HepG2 (cell line): ENCODE results near the gene NT5C3B. TPM values are rescaled to one million over a fixed set of nuclear protein-coding genes. Genes with fewer than 3 reads are reported as not detected.

Experiments used
- ARNTL ChIP-seq: sonication (generic); formaldehyde crosslinking; IDR thresholded peaks from 2 replicates; pipeline ENCODE4 v1.4.0; 2020; ENCODE audit warnings: mild to moderate bottlenecking, missing genetic modification reagents
- BCLAF1 ChIP-seq: fragments of 450-650 bp; IDR thresholded peaks from 2 replicates; pipeline ENCODE4 v1.6.1; 2017; ENCODE audit warnings: mild to moderate bottlenecking
- CHD4 ChIP-seq: fragments of 200-600 bp; sonication (generic); IDR thresholded peaks from 2 replicates; pipeline ENCODE4 v1.7.0; 2017; ENCODE audit warnings: mild to moderate bottlenecking, low read length, borderline replicate concordance
- HOXA5 ChIP-seq: sonication (generic); formaldehyde crosslinking; IDR thresholded peaks from 2 replicates; pipeline ENCODE4 v1.4.0; 2020; ENCODE audit warnings: missing genetic modification reagents
- NAIF1 ChIP-seq: sonication (generic); formaldehyde crosslinking; IDR thresholded peaks from 2 replicates; pipeline ENCODE4 v1.5.0; 2020; ENCODE audit warnings: mild to moderate bottlenecking, missing genetic modification reagents, borderline replicate concordance
- PPARG ChIP-seq: conservative IDR thresholded peaks from 2 replicates; pipeline ENCODE4 v1.6.1; 2016; ENCODE audit warnings: missing biosample characterization, missing genetic modification reagents
- PTBP1 ChIP-seq: fragments of 200-400 bp; formaldehyde crosslinking; IDR thresholded peaks from 2 replicates; pipeline ENCODE4 v1.6.1; 2018; ENCODE audit warnings: low read length, low read depth; ENCODE audit not compliant: poor library complexity, severe bottlenecking
- SMAD3 ChIP-seq: sonication (generic); formaldehyde crosslinking; IDR thresholded peaks from 2 replicates; pipeline ENCODE4 v1.4.0; 2020; ENCODE audit warnings: missing genetic modification reagents
- SRSF9 ChIP-seq: fragments of 200-400 bp; formaldehyde crosslinking; IDR thresholded peaks from 2 replicates; pipeline ENCODE4 v1.6.1; 2018; ENCODE audit warnings: borderline replicate concordance, mild to moderate bottlenecking, low read depth, low read length; ENCODE audit not compliant: insufficient read depth, poor library complexity, severe bottlenecking
- SUZ12 ChIP-seq: fragments of 150-350 bp; IDR thresholded peaks from 2 replicates; pipeline ENCODE4 v1.6.1; 2014; ENCODE audit warnings: low read depth, low read length
- TCF12 ChIP-seq, 2 experiments: fragments of 450-650 bp in 1 of 2; sonication (generic) in 1 of 2; formaldehyde crosslinking in 1 of 2; IDR thresholded peaks; 2 replicates each; pipeline versions ENCODE4 v1.6.1 to v1.8.0; 2017 to 2022; ENCODE audit warnings: antibody characterized with exemption in 1 of 2, mild to moderate bottlenecking in 1 of 2, missing genetic modification reagents in 1 of 2, moderate library complexity in 1 of 2
- ZBTB42 ChIP-seq: sonication (generic); formaldehyde crosslinking; IDR thresholded peaks from 2 replicates; pipeline ENCODE4 v1.5.0; 2020; ENCODE audit warnings: mild to moderate bottlenecking, missing genetic modification reagents
- ZNF143 ChIP-seq: sonication (generic); formaldehyde crosslinking; IDR thresholded peaks from 2 replicates; pipeline ENCODE4 v1.4.0; 2020; ENCODE audit warnings: missing genetic modification reagents
- ZNF451 ChIP-seq: sonication (generic); formaldehyde crosslinking; IDR thresholded peaks from 2 replicates; pipeline ENCODE4 v1.5.0; 2020; ENCODE audit warnings: mild to moderate bottlenecking, missing genetic modification reagents
- polyA plus RNA-seq, 8 experiments: library from polyadenylated mRNA; depleted of rRNA in 3 of 8; stranded (reverse) in 7 of 8; unstranded in 1 of 8; fragments of >200 nt; fragmentation: Illumina TruSeq in 4 of 8; extraction: Trizol in 4 of 8; gene quantifications; 2 replicates each; pipeline versions ENCODE4 v1.2.1 to v1.2.3, GENCODE V29; 2011 to 2016; ENCODE audit warnings: low read depth in 4 of 8, missing spikeins in 1 of 8, mixed read lengths in 1 of 8; ENCODE audit not compliant: insufficient read depth in 1 of 8
- total RNA-seq, 5 experiments: library from RNA; depleted of rRNA; stranded (reverse); fragments of >200 nt; fragmentation: Illumina TruSeq; extraction: Trizol; gene quantifications; 2 replicates each; pipeline ENCODE4 v1.2.3, GENCODE V29; 2016; ENCODE audit warnings: low read depth in 1 of 5
- TF ChIP-seq, protein P1 (sequence below): sonication (generic); formaldehyde crosslinking; IDR thresholded peaks from 2 replicates; pipeline ENCODE4 v1.4.0; 2020; ENCODE audit warnings: mild to moderate bottlenecking, missing genetic modification reagents
- TF ChIP-seq, protein P2 (sequence below): sonication (generic); formaldehyde crosslinking; IDR thresholded peaks from 2 replicates; pipeline ENCODE4 v1.5.1; 2020; ENCODE audit warnings: mild to moderate bottlenecking, missing genetic modification reagents, borderline replicate concordance

Gene NT5C3B
- total and polyA plus RNA-seq, 2 of the 13 experiments (the other 11 are each of a cell fraction or from before 2014, with no cell fraction given): 104 to 126 TPM

DNA sequence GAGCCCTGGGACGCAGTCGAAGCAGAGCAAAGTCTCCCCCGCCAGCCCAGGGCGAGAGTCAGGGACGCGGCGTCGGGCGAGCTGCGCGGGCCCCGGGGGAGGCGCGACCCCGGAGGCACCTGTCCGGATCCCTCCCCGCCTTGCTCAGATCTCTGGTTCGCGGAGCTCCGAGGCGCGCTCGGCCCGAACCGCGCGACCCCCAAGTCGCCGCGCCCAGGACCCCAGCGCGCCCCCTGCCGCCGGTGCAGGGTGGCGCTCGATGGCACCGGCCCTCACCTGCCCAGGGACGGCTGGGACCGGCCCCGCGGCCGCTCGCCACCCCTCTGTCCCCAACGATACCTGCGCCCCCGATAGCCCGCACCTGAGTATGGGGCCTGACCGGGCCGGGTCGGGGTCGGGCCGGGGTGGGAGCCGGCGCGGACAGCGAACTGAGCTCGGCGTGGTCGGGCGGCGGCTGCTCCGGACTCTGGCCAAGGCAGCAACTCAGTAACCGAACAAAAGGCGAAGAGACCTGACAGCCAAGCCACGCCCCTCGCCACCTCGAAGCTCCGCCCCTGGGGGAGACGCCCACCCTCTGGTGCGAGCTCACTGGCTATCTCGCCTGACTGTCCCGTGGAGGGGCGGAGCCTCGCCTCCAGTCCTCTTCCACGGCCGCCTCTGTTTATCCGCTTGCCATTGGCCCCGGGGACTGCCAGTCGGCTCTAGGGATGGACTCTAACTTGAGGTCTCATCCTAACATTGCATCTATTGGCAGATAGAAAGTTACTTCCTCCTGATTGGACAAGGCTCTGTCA is 49.6 kb downstream of the NT5C3B start, which contains the start of gene JUP (continued):
- TF ChIP-seq ARNTL: no peak
- no peak for TF ChIP-seq NAIF1
- TF ChIP-seq ZNF451 (CRISPR knock-in tag): no peak
- TF ChIP-seq PPARG (CRISPR knock-in tag): no peak
- TF ChIP-seq SMAD3 (CRISPR knock-in tag): peak; percentile 37; the same call in 1 of the 2 replicates
- no peak for TF ChIP-seq ZBTB42 (CRISPR knock-in tag)
- no peak for TF ChIP-seq SRSF9
- peak; percentile 36; the same call in 1 of the 2 replicates for TF ChIP-seq HOXA5 (CRISPR knock-in tag)
- TF ChIP-seq, protein P1, sequence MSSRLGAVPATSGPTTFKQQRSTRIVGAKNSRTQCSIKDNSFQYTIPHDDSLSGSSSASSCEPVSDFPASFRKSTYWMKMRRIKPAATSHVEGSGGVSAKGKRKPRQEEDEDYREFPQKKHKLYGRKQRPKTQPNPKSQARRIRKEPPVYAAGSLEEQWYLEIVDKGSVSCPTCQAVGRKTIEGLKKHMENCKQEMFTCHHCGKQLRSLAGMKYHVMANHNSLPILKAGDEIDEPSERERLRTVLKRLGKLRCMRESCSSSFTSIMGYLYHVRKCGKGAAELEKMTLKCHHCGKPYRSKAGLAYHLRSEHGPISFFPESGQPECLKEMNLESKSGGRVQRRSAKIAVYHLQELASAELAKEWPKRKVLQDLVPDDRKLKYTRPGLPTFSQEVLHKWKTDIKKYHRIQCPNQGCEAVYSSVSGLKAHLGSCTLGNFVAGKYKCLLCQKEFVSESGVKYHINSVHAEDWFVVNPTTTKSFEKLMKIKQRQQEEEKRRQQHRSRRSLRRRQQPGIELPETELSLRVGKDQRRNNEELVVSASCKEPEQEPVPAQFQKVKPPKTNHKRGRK (CRISPR knock-in tag): no peak
- TF ChIP-seq, protein P2, sequence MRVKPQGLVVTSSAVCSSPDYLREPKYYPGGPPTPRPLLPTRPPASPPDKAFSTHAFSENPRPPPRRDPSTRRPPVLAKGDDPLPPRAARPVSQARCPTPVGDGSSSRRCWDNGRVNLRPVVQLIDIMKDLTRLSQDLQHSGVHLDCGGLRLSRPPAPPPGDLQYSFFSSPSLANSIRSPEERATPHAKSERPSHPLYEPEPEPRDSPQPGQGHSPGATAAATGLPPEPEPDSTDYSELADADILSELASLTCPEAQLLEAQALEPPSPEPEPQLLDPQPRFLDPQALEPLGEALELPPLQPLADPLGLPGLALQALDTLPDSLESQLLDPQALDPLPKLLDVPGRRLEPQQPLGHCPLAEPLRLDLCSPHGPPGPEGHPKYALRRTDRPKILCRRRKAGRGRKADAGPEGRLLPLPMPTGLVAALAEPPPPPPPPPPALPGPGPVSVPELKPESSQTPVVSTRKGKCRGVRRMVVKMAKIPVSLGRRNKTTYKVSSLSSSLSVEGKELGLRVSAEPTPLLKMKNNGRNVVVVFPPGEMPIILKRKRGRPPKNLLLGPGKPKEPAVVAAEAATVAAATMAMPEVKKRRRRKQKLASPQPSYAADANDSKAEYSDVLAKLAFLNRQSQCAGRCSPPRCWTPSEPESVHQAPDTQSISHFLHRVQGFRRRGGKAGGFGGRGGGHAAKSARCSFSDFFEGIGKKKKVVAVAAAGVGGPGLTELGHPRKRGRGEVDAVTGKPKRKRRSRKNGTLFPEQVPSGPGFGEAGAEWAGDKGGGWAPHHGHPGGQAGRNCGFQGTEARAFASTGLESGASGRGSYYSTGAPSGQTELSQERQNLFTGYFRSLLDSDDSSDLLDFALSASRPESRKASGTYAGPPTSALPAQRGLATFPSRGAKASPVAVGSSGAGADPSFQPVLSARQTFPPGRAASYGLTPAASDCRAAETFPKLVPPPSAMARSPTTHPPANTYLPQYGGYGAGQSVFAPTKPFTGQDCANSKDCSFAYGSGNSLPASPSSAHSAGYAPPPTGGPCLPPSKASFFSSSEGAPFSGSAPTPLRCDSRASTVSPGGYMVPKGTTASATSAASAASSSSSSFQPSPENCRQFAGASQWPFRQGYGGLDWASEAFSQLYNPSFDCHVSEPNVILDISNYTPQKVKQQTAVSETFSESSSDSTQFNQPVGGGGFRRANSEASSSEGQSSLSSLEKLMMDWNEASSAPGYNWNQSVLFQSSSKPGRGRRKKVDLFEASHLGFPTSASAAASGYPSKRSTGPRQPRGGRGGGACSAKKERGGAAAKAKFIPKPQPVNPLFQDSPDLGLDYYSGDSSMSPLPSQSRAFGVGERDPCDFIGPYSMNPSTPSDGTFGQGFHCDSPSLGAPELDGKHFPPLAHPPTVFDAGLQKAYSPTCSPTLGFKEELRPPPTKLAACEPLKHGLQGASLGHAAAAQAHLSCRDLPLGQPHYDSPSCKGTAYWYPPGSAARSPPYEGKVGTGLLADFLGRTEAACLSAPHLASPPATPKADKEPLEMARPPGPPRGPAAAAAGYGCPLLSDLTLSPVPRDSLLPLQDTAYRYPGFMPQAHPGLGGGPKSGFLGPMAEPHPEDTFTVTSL (CRISPR knock-in tag): no peak
- TF ChIP-seq TCF12 (IDR thresholded peaks at IDR 0.05): no peak
- peak; percentile 80; the same call in 1 of the 2 replicates for TF ChIP-seq TCF12 (CRISPR knock-in tag; IDR thresholded peaks at IDR 0.05)
- 0 out of 2 replicates have a peak, but pooled peaks have one; percentile 12 for TF ChIP-seq ZNF143 (CRISPR knock-in tag)
- no peak for TF ChIP-seq BCLAF1
- TF ChIP-seq SUZ12: no peak
- 0 out of 2 replicates have a peak, but pooled peaks have one; percentile 17 for TF ChIP-seq CHD4
- TF ChIP-seq PTBP1: no peak
